ENCODE results near the gene ELFN1. TPM values are rescaled to one million over a fixed set of nuclear protein-coding genes. Genes with fewer than 3 reads are reported as not detected.

The ELFN1 gene
- total RNA-seq, 1 donor from 2014 or later, result 0.65 TPM

- no peaks in the 10 kb centered on the region for H3K4me1 Mint-ChIP-seq (ENCODE audit: low read depth)
- TF ChIP-seq, protein P1, sequence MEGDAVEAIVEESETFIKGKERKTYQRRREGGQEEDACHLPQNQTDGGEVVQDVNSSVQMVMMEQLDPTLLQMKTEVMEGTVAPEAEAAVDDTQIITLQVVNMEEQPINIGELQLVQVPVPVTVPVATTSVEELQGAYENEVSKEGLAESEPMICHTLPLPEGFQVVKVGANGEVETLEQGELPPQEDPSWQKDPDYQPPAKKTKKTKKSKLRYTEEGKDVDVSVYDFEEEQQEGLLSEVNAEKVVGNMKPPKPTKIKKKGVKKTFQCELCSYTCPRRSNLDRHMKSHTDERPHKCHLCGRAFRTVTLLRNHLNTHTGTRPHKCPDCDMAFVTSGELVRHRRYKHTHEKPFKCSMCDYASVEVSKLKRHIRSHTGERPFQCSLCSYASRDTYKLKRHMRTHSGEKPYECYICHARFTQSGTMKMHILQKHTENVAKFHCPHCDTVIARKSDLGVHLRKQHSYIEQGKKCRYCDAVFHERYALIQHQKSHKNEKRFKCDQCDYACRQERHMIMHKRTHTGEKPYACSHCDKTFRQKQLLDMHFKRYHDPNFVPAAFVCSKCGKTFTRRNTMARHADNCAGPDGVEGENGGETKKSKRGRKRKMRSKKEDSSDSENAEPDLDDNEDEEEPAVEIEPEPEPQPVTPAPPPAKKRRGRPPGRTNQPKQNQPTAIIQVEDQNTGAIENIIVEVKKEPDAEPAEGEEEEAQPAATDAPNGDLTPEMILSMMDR (IDR thresholded peaks at IDR 0.05), result no peak
- peaks cover 3% of the 10 kb centered on the region for H3K36me3 Mint-ChIP-seq (ENCODE audit: low read depth)
- peaks cover 31% of the 10 kb centered on the region for H3K27me3 Mint-ChIP-seq (ENCODE audit: low read depth)
- no peak overlapping the region for H3K4me3 Mint-ChIP-seq (ENCODE audit: unreplicated experiment)
- H3K9me3 Mint-ChIP-seq (ENCODE audit: low read depth), result peaks cover 9% of the 10 kb centered on the region
- no peak overlapping the region for H3K27ac Mint-ChIP-seq (ENCODE audit: unreplicated experiment)
- DNase-seq (ENCODE audit: low spot score), result peak; percentile 46
Measured at GRCh38 chr7:1700536-1701333, 30.7 kb downstream of the ELFN1 start.

- H3K4me1 Mint-ChIP-seq (ENCODE audit: low read depth), result no peaks in the 10 kb centered on the region
- peaks cover 23% of the 10 kb centered on the region for H3K27me3 Mint-ChIP-seq (ENCODE audit: low read depth)
- no peak for DNase-seq (ENCODE audit: low spot score)
- no peak overlapping the region for H3K4me3 Mint-ChIP-seq (ENCODE audit: unreplicated experiment)
- H3K36me3 Mint-ChIP-seq (ENCODE audit: low read depth), result peaks cover 3% of the 10 kb centered on the region
- peaks cover 9% of the 10 kb centered on the region for H3K9me3 Mint-ChIP-seq (ENCODE audit: low read depth)
- H3K27ac Mint-ChIP-seq (ENCODE audit: unreplicated experiment), result no peak overlapping the region
- TF ChIP-seq, protein P1 (IDR thresholded peaks at IDR 0.05), result no peak
Measured at GRCh38 chr7:1702652-1703051, 32.6 kb downstream of the ELFN1 start.

DNA sequence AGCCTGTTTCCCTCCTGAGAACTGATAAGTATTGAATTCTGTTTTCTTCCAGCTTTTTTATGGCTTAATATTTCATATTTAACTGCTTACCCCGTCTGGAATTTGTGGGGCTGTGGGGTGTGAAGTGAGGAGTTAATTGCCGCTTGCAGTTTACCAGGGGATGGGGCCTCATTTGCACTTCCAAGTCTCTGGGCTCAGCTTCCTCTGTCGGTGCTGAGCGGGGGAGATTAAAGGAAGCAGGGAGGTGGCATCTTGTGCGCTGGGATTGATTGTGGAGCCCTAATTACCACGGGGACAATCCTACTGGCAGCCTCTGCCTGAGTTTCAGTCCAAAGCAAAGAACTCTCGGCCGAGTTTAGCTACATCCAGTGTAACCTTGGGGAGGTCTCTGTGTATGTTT lies 33.4 kb downstream of the ELFN1 start:
- Mint-ChIP-seq H3K27ac (ENCODE audit: unreplicated experiment) (no peak overlapping the region), H3K36me3 (ENCODE audit: low read depth) (peaks cover 3% of the 10 kb centered on the region), H3K27me3 (ENCODE audit: low read depth) (peaks cover 20% of the 10 kb centered on the region), H3K4me1 (ENCODE audit: low read depth) (no peaks in the 10 kb centered on the region), H3K4me3 (ENCODE audit: unreplicated experiment) (no peak overlapping the region), H3K9me3 (ENCODE audit: low read depth) (peaks cover 9% of the 10 kb centered on the region)
- DNase-seq (ENCODE audit: low spot score), result peak; percentile 21
- TF ChIP-seq, protein P1 (IDR thresholded peaks at IDR 0.05), result no peak

GRCh38 chr7:1703871-1704810 lies 34.1 kb downstream of the ELFN1 start:
- no peak overlapping the region for H3K4me3 Mint-ChIP-seq (ENCODE audit: unreplicated experiment)
- DNase-seq (ENCODE audit: low spot score), result peak; percentile 69
- no peaks in the 10 kb centered on the region for H3K4me1 Mint-ChIP-seq (ENCODE audit: low read depth)
- TF ChIP-seq, protein P1 (IDR thresholded peaks at IDR 0.05), result no peak
- peaks cover 3% of the 10 kb centered on the region for H3K36me3 Mint-ChIP-seq (ENCODE audit: low read depth)
- H3K9me3 Mint-ChIP-seq (ENCODE audit: low read depth), result peaks cover 9% of the 10 kb centered on the region
- H3K27me3 Mint-ChIP-seq (ENCODE audit: low read depth), result peaks cover 15% of the 10 kb centered on the region
- H3K27ac Mint-ChIP-seq (ENCODE audit: unreplicated experiment), result no peak overlapping the region
